CD14-positive monocyte (primary cell): ENCODE results near the gene AFF2. TPM values are rescaled to one million over a fixed set of nuclear protein-coding genes. Genes with fewer than 3 reads are reported as not detected.

Experiments
- DNase-seq, 3 donors: peaks; one replicate each; pipeline ENCODE4 v3.0.0-alpha.2; 2011 to 2022
- H2AFZ ChIP-seq: 2 replicates; pipeline ENCODE4 v1.6.0; 2012; ENCODE audit warnings: mild to moderate bottlenecking, low read depth, low read length, inconsistent platforms; ENCODE audit not compliant: insufficient read depth, poor library complexity, severe bottlenecking
- H3K27ac ChIP-seq, 2 donors: 1 replicate in 1 of 2; 2 replicates in 1 of 2; pipeline ENCODE4 v1.5.1; 2012 to 2013; ENCODE audit warnings: low read length in 2 of 2, control low read depth in 1 of 2, inconsistent platforms in 1 of 2, low read depth in 1 of 2, mild to moderate bottlenecking in 1 of 2
- H3K27me3 ChIP-seq, 2 donors: one replicate each; pipeline versions ENCODE4 v1.6.0 to v1.6.1; 2011 to 2013; ENCODE audit warnings: low read length in 2 of 2; ENCODE audit not compliant: control insufficient read depth in 2 of 2, insufficient read depth in 2 of 2
- H3K36me3 ChIP-seq, 2 donors: replicated peaks in 1 of 2; 1 replicate in 1 of 2; 2 replicates in 1 of 2; pipeline versions ENCODE4 v1.5.1 to v1.6.1; 2012 to 2013; ENCODE audit warnings: low read length in 2 of 2, control low read depth in 1 of 2, inconsistent platforms in 1 of 2, mild to moderate bottlenecking in 1 of 2; ENCODE audit not compliant: insufficient read depth in 2 of 2, control insufficient read depth in 1 of 2
- H3K4me1 ChIP-seq, 2 donors: 1 replicate in 1 of 2; 2 replicates in 1 of 2; pipeline versions ENCODE4 v1.5.1 to v1.6.1; 2012 to 2013; ENCODE audit warnings: low read length in 2 of 2, control low read depth in 1 of 2, inconsistent platforms in 1 of 2, mild to moderate bottlenecking in 1 of 2, moderate library complexity in 1 of 2; ENCODE audit not compliant: insufficient read depth in 2 of 2, control insufficient read depth in 1 of 2
- H3K4me2 ChIP-seq: replicated peaks from 2 replicates; pipeline ENCODE3; 2012; ENCODE audit warnings: low read length, moderate library complexity, mild to moderate bottlenecking; ENCODE audit not compliant: poor library complexity, severe bottlenecking; ENCODE audit errors: extremely low read depth
- H3K4me3 ChIP-seq, 3 experiments: fragments of 200-600 bp in 1 of 3; sonication (generic) in 1 of 3; replicated peaks in 1 of 3; 1 replicate in 2 of 3; 2 replicates in 1 of 3; pipeline ENCODE4 v1.5.1; 2011 to 2013; ENCODE audit warnings: low read length in 3 of 3, mild to moderate bottlenecking in 3 of 3, control low read depth in 2 of 3, low read depth in 2 of 3, inconsistent platforms in 1 of 3, moderate library complexity in 1 of 3
- H3K79me2 ChIP-seq: 2 replicates; pipeline ENCODE4 v1.6.0; 2012; ENCODE audit warnings: mild to moderate bottlenecking, control low read depth, inconsistent platforms, low read length, moderate library complexity; ENCODE audit not compliant: insufficient read depth
- H3K9ac ChIP-seq: 2 replicates; pipeline ENCODE4 v1.6.0; 2017; ENCODE audit warnings: low read length, mild to moderate bottlenecking; ENCODE audit not compliant: insufficient read depth, poor library complexity, severe bottlenecking
- H3K9me3 ChIP-seq, 2 donors: replicated peaks in 1 of 2; 1 replicate in 1 of 2; 2 replicates in 1 of 2; pipeline versions ENCODE4 v1.5.1 to v1.6.1; 2012 to 2013; ENCODE audit warnings: low read length in 2 of 2, control low read depth in 1 of 2; ENCODE audit not compliant: control insufficient read depth in 1 of 2, insufficient read depth in 1 of 2
- H4K20me1 ChIP-seq: 2 replicates; pipeline ENCODE4 v1.6.0; 2012; ENCODE audit warnings: mild to moderate bottlenecking, low read length, control low read depth, moderate library complexity; ENCODE audit not compliant: insufficient read depth
- H3K27ac Mint-ChIP-seq, 7 donors: one replicate each; pipeline ENCODE4 v1.8.0; 2020; ENCODE audit warnings: mild to moderate bottlenecking in 7 of 7, mixed read lengths in 7 of 7, moderate library complexity in 6 of 7, inconsistent platforms in 2 of 7
- H3K27me3 Mint-ChIP-seq, 3 donors: one replicate each; pipeline ENCODE4 v1.8.0; 2021 to 2022; ENCODE audit warnings: low read depth in 3 of 3, mild to moderate bottlenecking in 3 of 3, mixed read lengths in 3 of 3, moderate library complexity in 3 of 3, inconsistent platforms in 1 of 3
- H3K36me3 Mint-ChIP-seq, 2 donors: one replicate each; pipeline ENCODE4 v1.8.0; 2020; ENCODE audit warnings: mixed read lengths in 2 of 2, inconsistent platforms in 1 of 2, mild to moderate bottlenecking in 1 of 2
- H3K4me1 Mint-ChIP-seq: one replicate; pipeline ENCODE4 v1.8.0; 2020; ENCODE audit warnings: mild to moderate bottlenecking, mixed read lengths
- H3K4me3 Mint-ChIP-seq, 2 donors: one replicate each; pipeline ENCODE4 v1.8.0; 2020; ENCODE audit warnings: mild to moderate bottlenecking in 2 of 2, mixed read lengths in 2 of 2, moderate library complexity in 1 of 2
- H3K9me3 Mint-ChIP-seq, 7 donors: one replicate each; pipeline ENCODE4 v1.8.0; 2020 to 2022; ENCODE audit warnings: mixed read lengths in 7 of 7, mild to moderate bottlenecking in 6 of 7, moderate library complexity in 6 of 7, inconsistent platforms in 2 of 7
- WGBS: methylation state at CpG from one replicate; pipeline ENCODE4 v1.1.5; 2013; ENCODE audit warnings: missing lambda C conversion rate; ENCODE audit not compliant: insufficient coverage; 5-methylcytosine and 5-hydroxymethylcytosine counted together
- intact Hi-C, 2 donors: fragments of 100-400 bp; cut with micrococcal nuclease; formaldehyde crosslinking; loops; one replicate each; pipeline versions ENCODE4 v1.15.0 to v1.15.1; 2023
- polyA plus RNA-seq, 3 donors: library from polyadenylated mRNA; depleted of rRNA in 1 of 3; unstranded in 2 of 3; stranded (reverse) in 1 of 3; fragments of 300-500 nt in 2 of 3; fragments of >200 nt in 1 of 3; fragmentation: Illumina TruSeq in 2 of 3; gene quantifications; 1 replicate in 2 of 3; 2 replicates in 1 of 3; pipeline ENCODE4 v1.2.3, GENCODE V29; 2012 to 2021
- TF ChIP-seq, protein P1 (sequence below): fragments of 200-600 bp; IDR thresholded peaks from one replicate; pipeline ENCODE4 v1.8.0; 2022; ENCODE audit warnings: antibody characterized with exemption, mild to moderate bottlenecking

AFF2 gene
- polyA plus RNA-seq, 3 donors: 0.07 to 1.1 (median 0.70) TPM

DNA sequence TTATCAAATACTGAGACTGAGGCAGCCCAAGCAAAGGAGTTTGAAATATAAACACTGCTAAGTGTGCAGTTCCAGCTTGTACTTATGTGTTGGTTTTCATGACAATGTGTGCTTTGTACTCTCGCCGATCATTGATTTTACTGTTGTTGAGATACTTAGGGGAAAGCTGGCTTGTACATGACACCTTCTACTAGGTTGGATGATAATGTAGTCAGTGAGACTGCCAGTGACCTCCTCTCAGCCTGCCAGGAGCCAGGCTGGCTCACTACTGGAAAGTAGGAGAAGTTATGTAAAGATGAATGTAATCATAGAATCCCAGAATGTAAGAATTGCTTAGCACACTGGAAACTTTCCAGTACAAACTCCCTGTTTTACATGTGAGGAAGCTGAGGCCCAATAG lies 132.0 kb downstream of the AFF2 start:
- intact Hi-C loops: no loop called here
- H3K27ac ChIP-seq: no peak overlapping the region
- no peaks in the 10 kb centered on the region for H3K4me1 Mint-ChIP-seq
- no CpG with 5 or more reads among the region's 2 CpGs for WGBS
- no peak overlapping the region for H3K9ac ChIP-seq
- no peaks in the 10 kb centered on the region for H3K9me3 ChIP-seq
- TF ChIP-seq, protein P1, sequence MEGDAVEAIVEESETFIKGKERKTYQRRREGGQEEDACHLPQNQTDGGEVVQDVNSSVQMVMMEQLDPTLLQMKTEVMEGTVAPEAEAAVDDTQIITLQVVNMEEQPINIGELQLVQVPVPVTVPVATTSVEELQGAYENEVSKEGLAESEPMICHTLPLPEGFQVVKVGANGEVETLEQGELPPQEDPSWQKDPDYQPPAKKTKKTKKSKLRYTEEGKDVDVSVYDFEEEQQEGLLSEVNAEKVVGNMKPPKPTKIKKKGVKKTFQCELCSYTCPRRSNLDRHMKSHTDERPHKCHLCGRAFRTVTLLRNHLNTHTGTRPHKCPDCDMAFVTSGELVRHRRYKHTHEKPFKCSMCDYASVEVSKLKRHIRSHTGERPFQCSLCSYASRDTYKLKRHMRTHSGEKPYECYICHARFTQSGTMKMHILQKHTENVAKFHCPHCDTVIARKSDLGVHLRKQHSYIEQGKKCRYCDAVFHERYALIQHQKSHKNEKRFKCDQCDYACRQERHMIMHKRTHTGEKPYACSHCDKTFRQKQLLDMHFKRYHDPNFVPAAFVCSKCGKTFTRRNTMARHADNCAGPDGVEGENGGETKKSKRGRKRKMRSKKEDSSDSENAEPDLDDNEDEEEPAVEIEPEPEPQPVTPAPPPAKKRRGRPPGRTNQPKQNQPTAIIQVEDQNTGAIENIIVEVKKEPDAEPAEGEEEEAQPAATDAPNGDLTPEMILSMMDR: no peak
- H2AFZ ChIP-seq: no peak overlapping the region
- no peaks in the 10 kb centered on the region for H3K27me3 ChIP-seq
- no peak overlapping the region for H3K4me3 ChIP-seq
- H3K4me1 ChIP-seq: no peaks in the 10 kb centered on the region
- H3K36me3 ChIP-seq: no peaks in the 10 kb centered on the region
- H4K20me1 ChIP-seq: no peaks in the 10 kb centered on the region
- DNase-seq: no peak
- no peak overlapping the region for H3K4me2 ChIP-seq
- H3K4me3 Mint-ChIP-seq: no peak overlapping the region
- no peaks in the 10 kb centered on the region for H3K9me3 Mint-ChIP-seq
- H3K36me3 Mint-ChIP-seq: no peaks in the 10 kb centered on the region
- peaks cover 0 to 2% (median 0%) of the 10 kb centered on the region in 3 donors for H3K27me3 Mint-ChIP-seq
- H3K79me2 ChIP-seq: no peaks in the 10 kb centered on the region
- H3K27ac Mint-ChIP-seq: peak overlapping the region in 1 of 7 donors; percentile 12

DNA sequence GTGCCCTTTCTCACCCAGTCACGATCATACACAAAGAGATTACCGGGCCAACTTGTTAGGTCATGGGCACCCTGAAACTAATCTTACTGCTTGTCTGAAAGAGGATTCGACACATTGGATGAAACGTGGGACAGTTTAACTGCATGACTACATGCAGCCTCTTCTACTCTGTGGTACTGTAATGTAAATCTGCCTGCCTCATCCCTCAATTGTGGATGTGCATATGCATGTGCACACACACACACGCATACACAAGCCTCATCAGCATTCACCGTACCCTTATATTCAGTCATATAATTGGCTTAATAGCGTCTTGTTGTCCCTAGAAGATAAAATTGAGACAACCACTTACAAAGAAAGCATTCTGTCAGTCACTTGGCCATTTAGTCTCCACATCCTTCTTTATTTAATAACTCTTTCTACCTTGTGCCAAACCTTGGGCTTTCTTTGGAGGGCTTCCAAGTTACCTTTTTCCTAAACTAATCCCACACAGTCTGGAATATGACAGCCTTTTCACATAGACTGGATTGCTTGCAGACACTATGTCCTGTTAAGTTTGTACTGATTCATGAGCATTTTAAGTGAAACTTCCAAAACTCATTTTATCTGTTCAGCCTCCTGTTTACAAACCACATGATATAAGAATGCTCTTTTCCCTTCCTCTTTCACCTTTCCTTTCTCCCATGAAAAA lies 132.9 kb downstream of the AFF2 start:
- H3K79me2 ChIP-seq: no peaks in the 10 kb centered on the region
- Mint-ChIP-seq H3K27ac (no peak overlapping the region), H3K27me3 (peaks cover 0 to 2% (median 0%) of the 10 kb centered on the region in 3 donors), H3K4me3 (no peak overlapping the region), H3K36me3 (no peaks in the 10 kb centered on the region), H3K9me3 (peaks cover 0 to 3% (median 3%) of the 10 kb centered on the region in 7 donors), H3K4me1 (no peaks in the 10 kb centered on the region)
- H3K9me3 ChIP-seq: peaks cover 0 to 2% of the 10 kb centered on the region in 2 donors
- TF ChIP-seq, protein P1: no peak
- H3K27ac ChIP-seq: no peak overlapping the region
- H3K27me3 ChIP-seq: no peaks in the 10 kb centered on the region
- H4K20me1 ChIP-seq: no peaks in the 10 kb centered on the region
- no peaks in the 10 kb centered on the region for H3K4me1 ChIP-seq
- no peak for DNase-seq
- intact Hi-C loops: no loop called here
- H3K4me3 ChIP-seq: no peak overlapping the region
- no CpG with 5 or more reads among the region's 7 CpGs for WGBS
- no peak overlapping the region for H3K4me2 ChIP-seq
- H3K36me3 ChIP-seq: no peaks in the 10 kb centered on the region
- no peak overlapping the region for H2AFZ ChIP-seq
- H3K9ac ChIP-seq: no peak overlapping the region
